HCT116 (cell line): ENCODE measurements around the gene CDH7. TPM values are rescaled to one million over a fixed set of nuclear protein-coding genes. Genes with fewer than 3 reads are reported as not detected.

Experiments used
- ATAC-seq: fragments of 200-7000 bp; cut with Tn5 transposase; 2 replicates; pipeline ENCODE4 v1.9.1; 2020; ENCODE audit warnings: mild to moderate bottlenecking, moderate library complexity
- BruUV-seq: library from RNA; stranded (reverse); fragments of 400-500 nt; replicated peaks from 2 replicates; lab custom pipeline; 2021; lab: Mats Ljungman, UMichigan
- CTCF ChIA-PET: fragments of 300-600 bp; sonication (Branson Sonifier 250); formaldehyde crosslinking; loops from one replicate; lab custom pipeline; 2021; ENCODE audit warnings: antibody characterized with exemption; lab: Charles Lee
- POLR2A ChIA-PET: fragments of 300-600, 350-600 bp; sonication (Branson Sonifier 250); formaldehyde crosslinking; loops from one replicate; lab custom pipeline; 2021; ENCODE audit warnings: antibody characterized with exemption; lab: Charles Lee
- RAD21 ChIA-PET, 2 experiments: fragments of 300-600 bp; sonication (Branson Sonifier 250); formaldehyde crosslinking; loops; one replicate each; lab custom pipeline; 2023; ENCODE audit warnings: low total read pairs in 2 of 2; ENCODE audit not compliant: uncharacterized antibody in 2 of 2, unreplicated experiment in 2 of 2, low non-redundant PET in 1 of 2; lab: Charles Lee
- DNase-seq: peaks from one replicate; pipeline ENCODE4 v3.0.0-alpha.2; 2010; ENCODE audit warnings: low read depth, low spot score
- H2AFZ ChIP-seq: fragments of 200-600 bp; shearing (Covaris generic), sonication (generic); 2 replicates; pipeline ENCODE4 v1.6.1; 2017; ENCODE audit warnings: low read depth, mixed run types, mixed read lengths, antibody characterized with exemption, low read length; ENCODE audit not compliant: poor library complexity, severe bottlenecking
- H3K27ac ChIP-seq: 2 replicates; pipeline ENCODE4 v1.5.1; 2012; ENCODE audit warnings: low read depth, low read length
- H3K27me3 ChIP-seq: fragments of 200-600 bp; sonication (generic); 2 replicates; pipeline ENCODE4 v1.6.1; 2016; ENCODE audit warnings: mixed run types, low read length, mixed read lengths; ENCODE audit not compliant: insufficient read depth
- H3K36me3 ChIP-seq, 2 experiments: fragments of 200-500 bp in 1 of 2; fragments of 200-600 bp in 1 of 2; sonication (Bioruptor generic) in 1 of 2; sonication (generic) in 1 of 2; 2 replicates each; pipeline versions ENCODE4 v1.5.1 to v1.6.1; 2014 to 2016; ENCODE audit warnings: low read length in 2 of 2, inconsistent platforms in 1 of 2, mixed read lengths in 1 of 2, mixed run types in 1 of 2; ENCODE audit not compliant: insufficient read depth in 2 of 2, control insufficient read depth in 1 of 2
- H3K4me1 ChIP-seq, 2 experiments: fragments of 200-600 bp in 1 of 2; sonication (generic) in 1 of 2; 2 replicates each; pipeline versions ENCODE4 v1.5.1 to v1.6.1; 2012 to 2017; ENCODE audit warnings: low read length in 2 of 2, inconsistent platforms in 1 of 2, mild to moderate bottlenecking in 1 of 2, mixed read lengths in 1 of 2, mixed run types in 1 of 2, moderate library complexity in 1 of 2; ENCODE audit not compliant: insufficient read depth in 2 of 2, control insufficient read depth in 1 of 2
- H3K4me2 ChIP-seq: fragments of 200-600 bp; sonication (generic); 2 replicates; pipeline ENCODE4 v1.6.1; 2017; ENCODE audit warnings: mixed run types, low read length, mixed read lengths
- H3K4me3 ChIP-seq, 2 experiments: fragments of 200-600 bp in 1 of 2; sonication (generic) in 1 of 2; replicated peaks in 1 of 2; 2 replicates each; pipeline ENCODE4 v1.5.1; 2011 to 2016; ENCODE audit warnings: low read length in 2 of 2, control low read depth in 1 of 2, low read depth in 1 of 2, mild to moderate bottlenecking in 1 of 2, mixed read lengths in 1 of 2, mixed run types in 1 of 2
- H3K79me2 ChIP-seq: fragments of 200-600 bp; sonication (generic); 2 replicates; pipeline ENCODE4 v1.6.1; 2017; ENCODE audit warnings: mild to moderate bottlenecking, mixed run types, low read length, moderate library complexity, mixed read lengths; ENCODE audit not compliant: insufficient read depth
- H3K9ac ChIP-seq: fragments of 200-600 bp; sonication (generic); 2 replicates; pipeline ENCODE4 v1.6.1; 2016; ENCODE audit warnings: low read length, mixed read lengths
- H3K9me2 ChIP-seq: fragments of 200-600 bp; sonication (generic), shearing (Covaris generic); 2 replicates; pipeline ENCODE4 v1.6.1; 2017; ENCODE audit warnings: mixed run types, mild to moderate bottlenecking, moderate library complexity; ENCODE audit not compliant: insufficient read depth
- H3K9me3 ChIP-seq, 2 experiments: fragments of 200-500 bp in 1 of 2; fragments of 200-600 bp in 1 of 2; sonication (Bioruptor generic) in 1 of 2; sonication (generic) in 1 of 2; 2 replicates each; pipeline ENCODE4 v1.6.1; 2014 to 2017; ENCODE audit warnings: low read length in 2 of 2, mixed read lengths in 2 of 2, inconsistent platforms in 1 of 2, low read depth in 1 of 2, mild to moderate bottlenecking in 1 of 2, mixed run types in 1 of 2, moderate library complexity in 1 of 2; ENCODE audit not compliant: control insufficient read depth in 1 of 2, insufficient read depth in 1 of 2
- H4K20me1 ChIP-seq: fragments of 200-600 bp; sonication (generic), shearing (Covaris generic); 2 replicates; pipeline ENCODE4 v1.6.1; 2017; ENCODE audit warnings: mixed run types, mild to moderate bottlenecking, moderate library complexity; ENCODE audit not compliant: insufficient read depth
- CBX3 ChIP-seq: IDR thresholded peaks from 2 replicates; pipeline ENCODE4 v1.6.1; 2012; ENCODE audit warnings: low read depth
- CEBPB ChIP-seq: IDR thresholded peaks from 2 replicates; pipeline ENCODE4 v1.6.1; 2012; ENCODE audit warnings: low read depth
- EGR1 ChIP-seq: IDR thresholded peaks from 2 replicates; pipeline ENCODE4 v1.6.1; 2012; ENCODE audit warnings: low read depth
- EZH2 ChIP-seq: fragments of 200-600 bp; sonication (generic); IDR thresholded peaks from 2 replicates; pipeline ENCODE4 v1.6.1; 2017; ENCODE audit warnings: antibody characterized with exemption, mixed run types
- FOSL1 ChIP-seq: IDR thresholded peaks from 2 replicates; pipeline ENCODE4 v1.6.1; 2012; ENCODE audit warnings: low read depth
- JUND ChIP-seq: IDR thresholded peaks from 2 replicates; pipeline ENCODE4 v1.6.1; 2012
- POLR2A ChIP-seq: IDR thresholded peaks from 2 replicates; pipeline ENCODE4 v1.7.0; 2011; ENCODE audit warnings: borderline replicate concordance; ENCODE audit not compliant: insufficient read depth, insufficient read length; ENCODE audit errors: extremely low read depth
- POLR2AphosphoS5 ChIP-seq: IDR thresholded peaks from 2 replicates; pipeline ENCODE4 v1.6.1; 2011; ENCODE audit warnings: mild to moderate bottlenecking, low read depth, low read length, moderate library complexity
- RAD21 ChIP-seq: IDR thresholded peaks from 2 replicates; pipeline ENCODE4 v1.6.1; 2012; ENCODE audit warnings: low read depth, mild to moderate bottlenecking
- SIN3A ChIP-seq: IDR thresholded peaks from 2 replicates; pipeline ENCODE4 v1.6.1; 2012; ENCODE audit warnings: low read depth
- SP1 ChIP-seq: IDR thresholded peaks from 2 replicates; pipeline ENCODE4 v1.6.1; 2012; ENCODE audit warnings: low read depth
- TCF7L2 ChIP-seq: IDR thresholded peaks from 2 replicates; pipeline ENCODE4 v1.7.0; 2011; ENCODE audit warnings: borderline replicate concordance, inconsistent platforms; ENCODE audit not compliant: insufficient read depth, insufficient read length; ENCODE audit errors: extremely low read depth
- ZNF274 ChIP-seq: fragments of 200-500 bp; sonication (Bioruptor generic); IDR thresholded peaks from 2 replicates; pipeline ENCODE4 v1.6.1; 2014; ENCODE audit warnings: mild to moderate bottlenecking, low read depth, low read length, inconsistent platforms
- intact Hi-C: fragments of 100-400 bp; cut with micrococcal nuclease; formaldehyde crosslinking; loops from 2 replicates; pipeline ENCODE4 v1.10.0; 2022
- total RNA-seq: library from RNA; stranded (reverse); gene quantifications from one replicate; pipeline ENCODE4 v1.2.1, GENCODE V29; 2021; ENCODE audit not compliant: unreplicated experiment
- TF ChIP-seq, protein P1 (sequence below): IDR thresholded peaks from 2 replicates; pipeline ENCODE4 v1.6.1; 2012
- TF ChIP-seq, protein P2 (sequence below): IDR thresholded peaks from 2 replicates; pipeline ENCODE4 v1.6.1; 2011; ENCODE audit warnings: mild to moderate bottlenecking, low read length, moderate library complexity; ENCODE audit not compliant: insufficient replicate concordance; ENCODE audit errors: extremely low read depth
- TF ChIP-seq, protein P3 (sequence below): IDR thresholded peaks from 2 replicates; pipeline ENCODE4 v1.6.1; 2012; ENCODE audit warnings: low read depth

The CDH7 gene
- total RNA-seq, 1 experiment from 2014 or later: not detected

DNA sequence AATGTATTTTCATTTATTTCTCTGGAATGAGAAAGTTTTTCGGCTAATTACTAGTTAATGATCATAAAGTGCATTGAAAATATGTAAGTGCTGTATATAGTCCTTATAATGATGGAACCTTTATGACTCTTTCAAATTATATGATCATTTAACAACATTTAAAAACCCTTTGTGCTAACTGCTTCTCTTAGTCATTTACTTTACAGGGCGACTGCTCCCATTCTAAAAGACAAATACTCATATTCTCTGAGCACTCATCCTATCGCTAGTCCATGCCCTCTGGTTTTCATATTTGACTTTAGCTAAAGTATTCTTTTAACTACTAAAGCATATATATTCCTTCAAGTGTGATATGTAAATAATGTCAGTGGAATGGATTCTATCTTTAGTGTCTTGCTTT, 168.2 kb downstream of the CDH7 start:
- H3K27me3 ChIP-seq: no peaks in the 10 kb centered on the region
- ATAC-seq: no peak
- intact Hi-C loops: no loop called here

More for the DNA sequence above, 168.2 kb downstream of the CDH7 start:
- H3K4me2 ChIP-seq: no peak overlapping the region
- H4K20me1 ChIP-seq: no peaks in the 10 kb centered on the region
- POLR2A ChIA-PET: no interaction called here
- H3K9ac ChIP-seq: no peak overlapping the region
- no TSS peak for BruUV-seq
- H2AFZ ChIP-seq: no peak overlapping the region
- H3K9me2 ChIP-seq: no peaks in the 10 kb centered on the region
- H3K9me3 ChIP-seq: peaks cover 11 to 17% of the 10 kb centered on the region in 2 experiments; a peak in 2 of 4 replicates
- H3K27ac ChIP-seq: no peak overlapping the region
- H3K36me3 ChIP-seq: no peaks in the 10 kb centered on the region
- H3K79me2 ChIP-seq: no peaks in the 10 kb centered on the region
- H3K4me1 ChIP-seq: no peaks in the 10 kb centered on the region
- TF ChIP-seq TCF7L2 (no peak), CEBPB (no peak), CBX3 (no peak), POLR2A (no peak), RAD21 (no peak), FOSL1 (no peak), EGR1 (no peak), JUND (no peak), POLR2AphosphoS5 (no peak), SP1 (no peak), ZNF274 (no peak), EZH2 (no peak), SIN3A (no peak)
- TF ChIP-seq, protein P1, sequence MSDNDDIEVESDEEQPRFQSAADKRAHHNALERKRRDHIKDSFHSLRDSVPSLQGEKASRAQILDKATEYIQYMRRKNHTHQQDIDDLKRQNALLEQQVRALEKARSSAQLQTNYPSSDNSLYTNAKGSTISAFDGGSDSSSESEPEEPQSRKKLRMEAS: no peak
- TF ChIP-seq, protein P2, sequence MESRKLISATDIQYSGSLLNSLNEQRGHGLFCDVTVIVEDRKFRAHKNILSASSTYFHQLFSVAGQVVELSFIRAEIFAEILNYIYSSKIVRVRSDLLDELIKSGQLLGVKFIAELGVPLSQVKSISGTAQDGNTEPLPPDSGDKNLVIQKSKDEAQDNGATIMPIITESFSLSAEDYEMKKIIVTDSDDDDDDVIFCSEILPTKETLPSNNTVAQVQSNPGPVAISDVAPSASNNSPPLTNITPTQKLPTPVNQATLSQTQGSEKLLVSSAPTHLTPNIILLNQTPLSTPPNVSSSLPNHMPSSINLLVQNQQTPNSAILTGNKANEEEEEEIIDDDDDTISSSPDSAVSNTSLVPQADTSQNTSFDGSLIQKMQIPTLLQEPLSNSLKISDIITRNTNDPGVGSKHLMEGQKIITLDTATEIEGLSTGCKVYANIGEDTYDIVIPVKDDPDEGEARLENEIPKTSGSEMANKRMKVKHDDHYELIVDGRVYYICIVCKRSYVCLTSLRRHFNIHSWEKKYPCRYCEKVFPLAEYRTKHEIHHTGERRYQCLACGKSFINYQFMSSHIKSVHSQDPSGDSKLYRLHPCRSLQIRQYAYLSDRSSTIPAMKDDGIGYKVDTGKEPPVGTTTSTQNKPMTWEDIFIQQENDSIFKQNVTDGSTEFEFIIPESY: no peak
- TF ChIP-seq, protein P3, sequence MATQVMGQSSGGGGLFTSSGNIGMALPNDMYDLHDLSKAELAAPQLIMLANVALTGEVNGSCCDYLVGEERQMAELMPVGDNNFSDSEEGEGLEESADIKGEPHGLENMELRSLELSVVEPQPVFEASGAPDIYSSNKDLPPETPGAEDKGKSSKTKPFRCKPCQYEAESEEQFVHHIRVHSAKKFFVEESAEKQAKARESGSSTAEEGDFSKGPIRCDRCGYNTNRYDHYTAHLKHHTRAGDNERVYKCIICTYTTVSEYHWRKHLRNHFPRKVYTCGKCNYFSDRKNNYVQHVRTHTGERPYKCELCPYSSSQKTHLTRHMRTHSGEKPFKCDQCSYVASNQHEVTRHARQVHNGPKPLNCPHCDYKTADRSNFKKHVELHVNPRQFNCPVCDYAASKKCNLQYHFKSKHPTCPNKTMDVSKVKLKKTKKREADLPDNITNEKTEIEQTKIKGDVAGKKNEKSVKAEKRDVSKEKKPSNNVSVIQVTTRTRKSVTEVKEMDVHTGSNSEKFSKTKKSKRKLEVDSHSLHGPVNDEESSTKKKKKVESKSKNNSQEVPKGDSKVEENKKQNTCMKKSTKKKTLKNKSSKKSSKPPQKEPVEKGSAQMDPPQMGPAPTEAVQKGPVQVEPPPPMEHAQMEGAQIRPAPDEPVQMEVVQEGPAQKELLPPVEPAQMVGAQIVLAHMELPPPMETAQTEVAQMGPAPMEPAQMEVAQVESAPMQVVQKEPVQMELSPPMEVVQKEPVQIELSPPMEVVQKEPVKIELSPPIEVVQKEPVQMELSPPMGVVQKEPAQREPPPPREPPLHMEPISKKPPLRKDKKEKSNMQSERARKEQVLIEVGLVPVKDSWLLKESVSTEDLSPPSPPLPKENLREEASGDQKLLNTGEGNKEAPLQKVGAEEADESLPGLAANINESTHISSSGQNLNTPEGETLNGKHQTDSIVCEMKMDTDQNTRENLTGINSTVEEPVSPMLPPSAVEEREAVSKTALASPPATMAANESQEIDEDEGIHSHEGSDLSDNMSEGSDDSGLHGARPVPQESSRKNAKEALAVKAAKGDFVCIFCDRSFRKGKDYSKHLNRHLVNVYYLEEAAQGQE: no peak
- CTCF ChIA-PET: no interaction called here
- RAD21 ChIA-PET: no interaction called here
- H3K4me3 ChIP-seq: no peak overlapping the region
- no peak for DNase-seq
